Osteoblast (primary cell): ENCODE results near the gene ME3. TPM values are rescaled to one million over a fixed set of nuclear protein-coding genes. Genes with fewer than 3 reads are reported as not detected.
"Not testable (repeated sequence)": the region's sequence is repeated elsewhere in the genome, so short reads cannot be mapped to it uniquely, and the experiment has no call there.

Experiments
- DNase-seq: peaks from one replicate; pipeline ENCODE4 v3.0.0; 2011; ENCODE audit warnings: low spot score, mixed read lengths; ENCODE audit not compliant: insufficient read length; ENCODE audit errors: missing footprints
- H2AFZ ChIP-seq: 2 replicates; pipeline ENCODE4 v1.6.0; 2011; ENCODE audit warnings: mild to moderate bottlenecking, low read length
- H3K27ac ChIP-seq: 2 replicates; pipeline ENCODE4 v1.5.1; 2011; ENCODE audit warnings: mild to moderate bottlenecking, low read depth, low read length, moderate library complexity
- H3K27me3 ChIP-seq: 2 replicates; pipeline ENCODE4 v1.6.0; 2012; ENCODE audit warnings: mild to moderate bottlenecking, control low read depth, inconsistent platforms, low read length, moderate library complexity; ENCODE audit not compliant: insufficient read depth
- H3K36me3 ChIP-seq: 2 replicates; pipeline ENCODE4 v1.5.1; 2011; ENCODE audit warnings: mild to moderate bottlenecking, low read length, control low read depth, moderate library complexity; ENCODE audit not compliant: insufficient read depth
- H3K4me1 ChIP-seq: 2 replicates; pipeline ENCODE4 v1.5.1; 2011; ENCODE audit warnings: mild to moderate bottlenecking, low read length, control low read depth, moderate library complexity; ENCODE audit not compliant: insufficient read depth
- H3K4me2 ChIP-seq: 2 replicates; pipeline ENCODE4 v1.6.0; 2011; ENCODE audit warnings: mild to moderate bottlenecking, low read length; ENCODE audit not compliant: insufficient read depth
- H3K4me3 ChIP-seq: fragments of 200-600 bp; sonication (generic); 3 replicates; pipeline ENCODE4 v1.5.1; 2012; ENCODE audit warnings: mild to moderate bottlenecking, low read length, inconsistent platforms; ENCODE audit not compliant: insufficient read depth
- H3K79me2 ChIP-seq: 2 replicates; pipeline ENCODE4 v1.6.0; 2012; ENCODE audit warnings: mild to moderate bottlenecking, low read length, control low read depth, inconsistent platforms; ENCODE audit not compliant: insufficient read depth
- H3K9me3 ChIP-seq: 2 replicates; pipeline ENCODE4 v1.5.1; 2011; ENCODE audit warnings: low read depth, low read length, control low read depth
- H4K20me1 ChIP-seq: 2 replicates; pipeline ENCODE4 v1.6.0; 2012; ENCODE audit warnings: mild to moderate bottlenecking, low read length, control low read depth; ENCODE audit not compliant: insufficient read depth
- CTCF ChIP-seq: IDR thresholded peaks from 2 replicates; pipeline ENCODE4 v1.5.1; 2011; ENCODE audit warnings: mild to moderate bottlenecking, low read depth, low read length, moderate library complexity; ENCODE audit errors: extremely low read depth
- total RNA-seq: library from RNA; depleted of rRNA; stranded (reverse); fragments of >200 nt; gene quantifications from 2 replicates; pipeline ENCODE4 v1.2.3, GENCODE V29; 2012

Gene ME3
- total RNA-seq, 1 donor, result 70.9 TPM

- H3K27ac ChIP-seq, result peak overlapping the region; percentile 88
- H3K27me3 ChIP-seq, result no peaks in the 10 kb centered on the region
- DNase-seq, result peak; percentile 93
- no peak overlapping the region for H2AFZ ChIP-seq
- no peak for TF ChIP-seq CTCF
- H3K36me3 ChIP-seq, result no peaks in the 10 kb centered on the region
- H3K4me1 ChIP-seq, result peaks cover 34% of the 10 kb centered on the region
- peak overlapping the region; percentile 60 for H3K4me2 ChIP-seq
- no peak overlapping the region for H3K4me3 ChIP-seq
- no peaks in the 10 kb centered on the region for H3K9me3 ChIP-seq
- H4K20me1 ChIP-seq, result no peaks in the 10 kb centered on the region
- H3K79me2 ChIP-seq, result no peaks in the 10 kb centered on the region
These were observed 148.4 kb downstream of the ME3 start for GRCh38 chr11:86523738-86524619.

- not testable (repeated sequence) for H3K79me2 ChIP-seq, DNase-seq, H3K27me3 ChIP-seq, H2AFZ ChIP-seq, H4K20me1 ChIP-seq, H3K27ac ChIP-seq, H3K4me2 ChIP-seq, H3K4me3 ChIP-seq, H3K9me3 ChIP-seq, H3K36me3 ChIP-seq
- peaks cover 43% of the 10 kb centered on the region for H3K4me1 ChIP-seq
These were observed 149.9 kb downstream of the ME3 start for GRCh38 chr11:86522512-86522911.

DNA sequence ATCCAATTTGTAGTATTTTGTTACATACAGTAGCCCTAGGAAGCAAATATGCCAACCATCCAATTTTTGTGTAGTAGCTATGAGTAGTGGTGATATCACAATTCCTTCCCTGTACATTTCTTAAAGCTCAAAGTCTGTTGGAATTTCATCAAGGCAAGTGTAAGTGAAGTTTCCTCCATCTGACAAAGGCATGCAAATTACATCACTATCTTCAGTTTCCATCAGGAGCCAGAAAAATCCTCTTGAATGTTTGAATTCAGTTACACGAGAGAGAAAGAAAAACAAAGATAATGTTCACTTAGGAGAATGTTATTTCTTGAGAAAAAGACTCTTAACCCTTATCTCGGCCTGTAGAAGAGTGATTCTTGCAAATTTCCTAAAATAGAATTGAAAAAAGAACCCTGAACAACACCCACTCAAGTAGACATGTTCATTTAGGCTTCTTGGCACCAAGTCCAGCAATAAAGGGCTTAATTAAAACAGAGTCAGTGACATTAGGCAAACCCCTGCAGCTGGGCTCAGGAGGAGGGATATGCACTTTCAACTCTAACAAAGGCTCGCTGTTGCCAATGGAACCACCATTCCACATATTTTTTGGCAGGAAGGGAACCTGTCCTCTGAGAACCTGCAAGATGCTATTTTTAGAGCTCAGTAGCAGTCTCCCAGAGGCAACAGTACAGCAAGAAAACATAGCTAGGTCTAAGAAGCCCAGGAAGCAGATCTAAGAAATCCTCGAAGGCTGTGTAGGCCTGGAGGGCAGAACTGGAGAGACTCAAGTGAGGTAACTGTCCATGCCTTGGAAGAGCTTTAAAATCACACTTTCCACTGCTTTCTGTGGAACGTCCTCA is 153.1 kb downstream of the ME3 start:
- peak; percentile 80 for DNase-seq
- no peak overlapping the region for H3K4me3 ChIP-seq
- no peaks in the 10 kb centered on the region for H3K9me3 ChIP-seq
- no peaks in the 10 kb centered on the region for H3K27me3 ChIP-seq
- no peak for TF ChIP-seq CTCF
- H4K20me1 ChIP-seq, result no peaks in the 10 kb centered on the region
- H2AFZ ChIP-seq, result no peak overlapping the region
- H3K4me1 ChIP-seq, result peaks cover 50% of the 10 kb centered on the region
- H3K4me2 ChIP-seq, result peak overlapping the region; percentile 32
- H3K79me2 ChIP-seq, result no peaks in the 10 kb centered on the region
- H3K36me3 ChIP-seq, result no peaks in the 10 kb centered on the region
- H3K27ac ChIP-seq, result peak overlapping the region; percentile 87

- Histone ChIP-seq H4K20me1 (no peaks in the 10 kb centered on the region), H3K9me3 (no peaks in the 10 kb centered on the region), H3K27ac (peak overlapping the region; percentile 87), H3K4me1 (peaks cover 40% of the 10 kb centered on the region), H3K79me2 (no peaks in the 10 kb centered on the region), H3K36me3 (no peaks in the 10 kb centered on the region), H3K4me2 (no peak overlapping the region), H2AFZ (no peak overlapping the region), H3K4me3 (no peak overlapping the region), H3K27me3 (no peaks in the 10 kb centered on the region)
- DNase-seq, result no peak
- no peak for TF ChIP-seq CTCF
These were observed 154.2 kb downstream of the ME3 start for GRCh38 chr11:86518211-86518610.
